Measurements from ENCODE around the gene OLIG2. TPM values are rescaled to one million over a fixed set of nuclear protein-coding genes. Genes with fewer than 3 reads are reported as not detected.

Gene OLIG2
- total and polyA plus RNA-seq, 2 of the 4 experiments (the other 2 are of a cell fraction): not detected

DNA sequence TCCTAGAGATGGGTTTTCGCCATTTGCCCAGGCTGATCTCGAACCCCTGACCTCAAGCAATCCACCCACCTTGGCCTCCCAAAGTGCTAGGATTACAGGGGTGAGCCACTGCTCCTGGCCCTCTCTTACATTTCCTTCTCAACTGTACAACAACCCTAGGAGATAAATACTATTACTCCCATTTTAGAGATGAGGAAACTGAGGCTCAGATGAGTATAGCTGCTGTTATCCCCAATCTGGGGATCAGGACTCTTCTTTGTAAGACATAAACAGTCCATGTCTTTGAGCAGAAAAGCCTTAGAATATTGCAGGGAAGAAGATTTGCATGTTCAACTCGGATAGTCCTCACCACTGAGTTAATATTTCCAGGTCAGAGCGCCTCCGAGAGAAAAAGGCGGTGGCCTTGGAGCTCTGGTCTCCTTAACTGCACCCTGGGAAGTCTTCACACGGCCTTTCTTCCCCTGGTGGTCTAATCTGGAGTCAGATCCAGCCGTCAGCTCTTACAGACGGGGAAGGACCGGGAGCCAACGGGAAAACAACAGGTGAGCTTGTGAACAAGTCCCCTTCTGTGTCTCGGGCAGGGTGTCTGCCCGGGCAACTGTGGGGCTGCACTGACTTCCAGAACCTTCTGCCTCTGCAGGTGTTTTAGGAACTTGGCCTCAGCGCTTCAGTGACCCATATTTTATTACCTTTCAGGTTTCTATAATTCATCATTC is 38.3 kb downstream of the OLIG2 start:
- no peak overlapping the region for H2AK9ac ChIP-seq (replicated peaks; ENCODE audit: low read depth, low read length, poor library complexity)
- intact Hi-C loops (cut with micrococcal nuclease): no loop called here
- no peak overlapping the region for H2AK5ac ChIP-seq (ENCODE audit: low read depth, low read length)
- H3K36me3 ChIP-seq (ENCODE audit: control insufficient read depth, insufficient read depth, low read length): no peaks in the 10 kb centered on the region
- H3K27me3 ChIP-seq (ENCODE audit: control insufficient read depth, insufficient read depth, low read length): peaks cover 69% of the 10 kb centered on the region
- H3K9me1 ChIP-seq (ENCODE audit: insufficient read depth, low read length): no peaks in the 10 kb centered on the region
- no peak overlapping the region for H4K8ac ChIP-seq (ENCODE audit: low read depth in 2 of 2, low read length in 2 of 2)
- no peak overlapping the region for H3K9ac ChIP-seq (ENCODE audit: low read depth, low read length)
- no peak overlapping the region for H3K14ac ChIP-seq (replicated peaks; ENCODE audit: low read depth, low read length)
- no peaks in the 10 kb centered on the region for H3K79me1 ChIP-seq (ENCODE audit: low read depth in 1 of 2, low read length in 2 of 2)
- H3K23ac ChIP-seq (ENCODE audit: low read depth, low read length): no peak overlapping the region
- no peak overlapping the region for H2BK15ac ChIP-seq (ENCODE audit: low read depth, low read length)
- no TSS peak for BruUV-seq (replicated peaks)
- POLR2A ChIA-PET (ENCODE audit: unreplicated experiment): no interaction called here
- no peak overlapping the region for H3K18ac ChIP-seq (ENCODE audit: low read depth, low read length)
- H4K91ac ChIP-seq (ENCODE audit: insufficient read depth, low read depth, low read length): no peak overlapping the region
- dilution Hi-C loops (cut with HindIII; ENCODE audit: low sequenced_read_pairs, unreplicated experiment): no loop called here
- no peaks in the 10 kb centered on the region; the same call in 1 of the 2 replicates for H3K9me3 ChIP-seq (ENCODE audit: control insufficient read depth, insufficient read depth, low read length)
- no peak overlapping the region for H4K5ac ChIP-seq (ENCODE audit: low read depth, low read length)
- no peak for TF ChIP-seq BHLHE40 (IDR thresholded peaks at IDR 0.05; ENCODE audit: low read depth, low read length)
- TF ChIP-seq CHD1 (IDR thresholded peaks at IDR 0.05; ENCODE audit: low read depth, low read length): no peak
- no peak for TF ChIP-seq CEBPB (IDR thresholded peaks at IDR 0.05; ENCODE audit: low read depth, low read length)
- TF ChIP-seq RFX5 (IDR thresholded peaks at IDR 0.05; ENCODE audit: low read depth, low read length): no peak
- TF ChIP-seq NFE2L2 (IDR thresholded peaks at IDR 0.05; ENCODE audit: low read depth, low read length): no peak
- TF ChIP-seq RAD21 (IDR thresholded peaks at IDR 0.05; ENCODE audit: low read length): no peak
- no peak for TF ChIP-seq MAFK (IDR thresholded peaks at IDR 0.05; ENCODE audit: low read depth, low read length)
- TF ChIP-seq, protein P1, sequence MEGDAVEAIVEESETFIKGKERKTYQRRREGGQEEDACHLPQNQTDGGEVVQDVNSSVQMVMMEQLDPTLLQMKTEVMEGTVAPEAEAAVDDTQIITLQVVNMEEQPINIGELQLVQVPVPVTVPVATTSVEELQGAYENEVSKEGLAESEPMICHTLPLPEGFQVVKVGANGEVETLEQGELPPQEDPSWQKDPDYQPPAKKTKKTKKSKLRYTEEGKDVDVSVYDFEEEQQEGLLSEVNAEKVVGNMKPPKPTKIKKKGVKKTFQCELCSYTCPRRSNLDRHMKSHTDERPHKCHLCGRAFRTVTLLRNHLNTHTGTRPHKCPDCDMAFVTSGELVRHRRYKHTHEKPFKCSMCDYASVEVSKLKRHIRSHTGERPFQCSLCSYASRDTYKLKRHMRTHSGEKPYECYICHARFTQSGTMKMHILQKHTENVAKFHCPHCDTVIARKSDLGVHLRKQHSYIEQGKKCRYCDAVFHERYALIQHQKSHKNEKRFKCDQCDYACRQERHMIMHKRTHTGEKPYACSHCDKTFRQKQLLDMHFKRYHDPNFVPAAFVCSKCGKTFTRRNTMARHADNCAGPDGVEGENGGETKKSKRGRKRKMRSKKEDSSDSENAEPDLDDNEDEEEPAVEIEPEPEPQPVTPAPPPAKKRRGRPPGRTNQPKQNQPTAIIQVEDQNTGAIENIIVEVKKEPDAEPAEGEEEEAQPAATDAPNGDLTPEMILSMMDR (conservative IDR thresholded peaks at IDR 0.05; ENCODE audit: low read depth, low read length): no peak
- TF ChIP-seq, protein P2, sequence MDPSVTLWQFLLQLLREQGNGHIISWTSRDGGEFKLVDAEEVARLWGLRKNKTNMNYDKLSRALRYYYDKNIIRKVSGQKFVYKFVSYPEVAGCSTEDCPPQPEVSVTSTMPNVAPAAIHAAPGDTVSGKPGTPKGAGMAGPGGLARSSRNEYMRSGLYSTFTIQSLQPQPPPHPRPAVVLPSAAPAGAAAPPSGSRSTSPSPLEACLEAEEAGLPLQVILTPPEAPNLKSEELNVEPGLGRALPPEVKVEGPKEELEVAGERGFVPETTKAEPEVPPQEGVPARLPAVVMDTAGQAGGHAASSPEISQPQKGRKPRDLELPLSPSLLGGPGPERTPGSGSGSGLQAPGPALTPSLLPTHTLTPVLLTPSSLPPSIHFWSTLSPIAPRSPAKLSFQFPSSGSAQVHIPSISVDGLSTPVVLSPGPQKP (IDR thresholded peaks at IDR 0.05; ENCODE audit: borderline replicate concordance, low read depth, low read length): no peak
- no peak for TF ChIP-seq MXI1 (IDR thresholded peaks at IDR 0.05; ENCODE audit: borderline replicate concordance, low read depth, low read length)
- TF ChIP-seq RCOR1 (IDR thresholded peaks at IDR 0.05; ENCODE audit: insufficient replicate concordance, low read length): no peak
- no peak for TF ChIP-seq SMC3 (IDR thresholded peaks at IDR 0.05; ENCODE audit: low read depth, low read length)
- TF ChIP-seq, protein P3, sequence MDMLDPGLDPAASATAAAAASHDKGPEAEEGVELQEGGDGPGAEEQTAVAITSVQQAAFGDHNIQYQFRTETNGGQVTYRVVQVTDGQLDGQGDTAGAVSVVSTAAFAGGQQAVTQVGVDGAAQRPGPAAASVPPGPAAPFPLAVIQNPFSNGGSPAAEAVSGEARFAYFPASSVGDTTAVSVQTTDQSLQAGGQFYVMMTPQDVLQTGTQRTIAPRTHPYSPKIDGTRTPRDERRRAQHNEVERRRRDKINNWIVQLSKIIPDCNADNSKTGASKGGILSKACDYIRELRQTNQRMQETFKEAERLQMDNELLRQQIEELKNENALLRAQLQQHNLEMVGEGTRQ (IDR thresholded peaks at IDR 0.05; ENCODE audit: low read depth, low read length): no peak
- TF ChIP-seq MAZ (IDR thresholded peaks at IDR 0.05; ENCODE audit: borderline replicate concordance, low read depth, low read length): no peak
- TF ChIP-seq POLR2A (IDR thresholded peaks at IDR 0.05; ENCODE audit: low read depth, low read length): no peak
- no peak for TF ChIP-seq FOS (IDR thresholded peaks at IDR 0.05; ENCODE audit: low read depth, low read length)
- no peak overlapping the region for H2AFZ ChIP-seq (replicated peaks; ENCODE audit: low read length, poor library complexity)
- WGBS, 2 experiments (ENCODE audit: extremely low coverage in 2 of 2, insufficient read length in 1 of 2): 19% methylated on average over 4 of the region's 14 CpGs; no CpG with 5 or more reads in 1 of the 2 experiments
- DNase-seq (no peak), ATAC-seq (ENCODE audit: low read depth) (no peak)
- in situ Hi-C loops (cut with MboI; ENCODE audit: low sequenced_read_pairs): no loop called here
- H4K20me1 ChIP-seq (ENCODE audit: insufficient read depth, low read length): no peaks in the 10 kb centered on the region
- no peak overlapping the region for H2BK5ac ChIP-seq (ENCODE audit: low read depth, low read length, poor library complexity, severe bottlenecking)
- H2BK120ac ChIP-seq (ENCODE audit: low read depth, low read length): no peak overlapping the region
- no peak overlapping the region for H3K4me2 ChIP-seq (ENCODE audit: low read depth, low read length)
- no peaks in the 10 kb centered on the region for H3K4me1 ChIP-seq (ENCODE audit: control insufficient read depth, insufficient read depth, low read length)
- CTCF ChIA-PET: no interaction called here
- no peak overlapping the region for H3K4me3 ChIP-seq (ENCODE audit: insufficient read depth, low read depth, low read length)
- no peak overlapping the region for H3K27ac ChIP-seq (ENCODE audit: insufficient read depth, low read length)
- no peak overlapping the region for H2BK20ac ChIP-seq (ENCODE audit: low read depth, low read length)
- no peak overlapping the region for H3K4ac ChIP-seq (ENCODE audit: low read depth, low read length)
- no peak overlapping the region for H3K56ac ChIP-seq (ENCODE audit: extremely low read depth, insufficient read depth, low read length)
